ENCODE measurements around the gene NPEPL1. TPM values are rescaled to one million over a fixed set of nuclear protein-coding genes. Genes with fewer than 3 reads are reported as not detected.
"Not testable (repeated sequence)": the region's sequence is repeated elsewhere in the genome, so short reads cannot be mapped to it uniquely, and the experiment has no call there.

The NPEPL1 gene
- polyA plus RNA-seq, 12 donors = 29.9 to 52.4 (median 38.1) TPM; not detected in 1

GRCh38 chr20:58740356-58741308, 48.0 kb downstream of the NPEPL1 start:
- DNase-seq = no peak

GRCh38 chr20:58741384-58741783, 48.8 kb downstream of the NPEPL1 start:
- DNase-seq = no peak

GRCh38 chr20:58742668-58743566, 50.3 kb downstream of the NPEPL1 start:
- no peak for DNase-seq

- DNase-seq = no peak
These were observed 51.4 kb downstream of the NPEPL1 start for GRCh38 chr20:58743929-58744534.

- no peak for DNase-seq
These were observed 52.2 kb downstream of the NPEPL1 start for GRCh38 chr20:58744836-58745235.

- DNase-seq = no peak
These were observed 52.8 kb downstream of the NPEPL1 start for GRCh38 chr20:58745391-58745790.

GRCh38 chr20:58746620-58747019, 54.0 kb downstream of the NPEPL1 start:
- DNase-seq = no peak

- peak; percentile 29 for DNase-seq
These were observed 54.6 kb downstream of the NPEPL1 start for GRCh38 chr20:58747211-58747610.

- no peak for DNase-seq
These were observed 56.0 kb downstream of the NPEPL1 start for GRCh38 chr20:58748618-58749017.

- no peak for DNase-seq
These were observed 56.6 kb downstream of the NPEPL1 start for GRCh38 chr20:58749098-58749769.

GRCh38 chr20:58749979-58750378, 57.4 kb downstream of the NPEPL1 start:
- DNase-seq = no peak

GRCh38 chr20:58750706-58751105, 58.1 kb downstream of the NPEPL1 start:
- DNase-seq = not testable (repeated sequence)

- DNase-seq = no peak
These were observed 59.4 kb downstream of the NPEPL1 start for GRCh38 chr20:58751979-58752378.

GRCh38 chr20:58752565-58752964, 60.0 kb downstream of the NPEPL1 start:
- DNase-seq = no peak

GRCh38 chr20:58753267-58753921, 60.8 kb downstream of the NPEPL1 start:
- DNase-seq = no peak

- DNase-seq = no peak
These were observed 61.4 kb downstream of the NPEPL1 start for GRCh38 chr20:58753922-58754551.

- DNase-seq = no peak
These were observed 62.0 kb downstream of the NPEPL1 start for GRCh38 chr20:58754584-58754983.

- DNase-seq = no peak
These were observed 62.6 kb downstream of the NPEPL1 start for GRCh38 chr20:58755062-58755697.

GRCh38 chr20:58755766-58756449, 63.3 kb downstream of the NPEPL1 start:
- peak; percentile 91 for DNase-seq

Measured in muscle of arm (tissue), 12 donors.